SK-N-MC (cell line): ENCODE results near the gene RHBDF2.
"Not testable (repeated sequence)": the region's sequence is repeated elsewhere in the genome, so short reads cannot be mapped to it uniquely, and the experiment has no call there.

Source experiments
- EZH2 ChIP-seq: fragments of 200-600 bp; sonication (generic); IDR thresholded peaks from one replicate; pipeline ENCODE4 v1.6.1; 2017; ENCODE audit warnings: antibody characterized with exemption
- POLR2AphosphoS5 ChIP-seq: IDR thresholded peaks from 2 replicates; pipeline ENCODE4 v1.6.1; 2012; ENCODE audit warnings: mild to moderate bottlenecking, low read depth, low read length, borderline replicate concordance

DNA sequence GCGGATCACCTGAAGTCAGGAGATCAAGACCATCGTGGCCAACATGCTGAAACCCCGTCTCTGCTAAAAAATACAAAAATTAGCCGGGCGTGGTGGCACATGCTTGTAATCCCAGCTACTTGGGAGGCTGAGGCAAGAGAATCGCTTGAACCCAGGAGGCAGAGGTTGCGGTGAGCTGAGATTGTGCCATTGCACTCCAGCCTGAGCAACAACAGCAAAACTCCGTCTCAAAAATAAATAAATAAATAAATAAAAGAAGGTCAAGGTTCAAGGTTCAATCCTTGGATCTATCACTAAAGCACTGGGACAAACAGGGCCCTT is 24.2 kb upstream of the RHBDF2 start:
- not testable (repeated sequence) for TF ChIP-seq EZH2, POLR2AphosphoS5
